ENCODE data around the gene ULK4.

DNA sequence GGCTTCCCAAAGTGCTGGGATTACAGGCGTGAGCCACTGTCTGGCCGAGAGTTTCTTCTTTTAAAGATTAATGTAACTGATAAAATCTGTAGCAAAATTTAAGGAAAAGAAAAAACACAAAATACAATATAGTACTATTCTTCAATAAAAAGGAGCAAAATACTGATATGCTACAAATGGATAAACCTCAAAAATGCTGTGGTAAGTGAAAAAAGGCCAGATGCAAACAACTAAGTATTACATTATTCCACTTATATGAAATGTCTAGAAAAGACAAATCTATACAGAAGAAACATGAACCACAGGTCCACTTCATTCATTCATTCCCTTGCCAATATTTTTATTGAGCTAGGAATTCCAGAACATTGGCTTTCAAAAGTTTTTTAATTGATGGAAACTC lies 463.1 kb downstream of the ULK4 start:
- TF ChIP-seq POLR2AphosphoS5 (IDR thresholded peaks at IDR 0.05; ENCODE audit: low read depth, low read length), result no peak
- TF ChIP-seq, protein P1, sequence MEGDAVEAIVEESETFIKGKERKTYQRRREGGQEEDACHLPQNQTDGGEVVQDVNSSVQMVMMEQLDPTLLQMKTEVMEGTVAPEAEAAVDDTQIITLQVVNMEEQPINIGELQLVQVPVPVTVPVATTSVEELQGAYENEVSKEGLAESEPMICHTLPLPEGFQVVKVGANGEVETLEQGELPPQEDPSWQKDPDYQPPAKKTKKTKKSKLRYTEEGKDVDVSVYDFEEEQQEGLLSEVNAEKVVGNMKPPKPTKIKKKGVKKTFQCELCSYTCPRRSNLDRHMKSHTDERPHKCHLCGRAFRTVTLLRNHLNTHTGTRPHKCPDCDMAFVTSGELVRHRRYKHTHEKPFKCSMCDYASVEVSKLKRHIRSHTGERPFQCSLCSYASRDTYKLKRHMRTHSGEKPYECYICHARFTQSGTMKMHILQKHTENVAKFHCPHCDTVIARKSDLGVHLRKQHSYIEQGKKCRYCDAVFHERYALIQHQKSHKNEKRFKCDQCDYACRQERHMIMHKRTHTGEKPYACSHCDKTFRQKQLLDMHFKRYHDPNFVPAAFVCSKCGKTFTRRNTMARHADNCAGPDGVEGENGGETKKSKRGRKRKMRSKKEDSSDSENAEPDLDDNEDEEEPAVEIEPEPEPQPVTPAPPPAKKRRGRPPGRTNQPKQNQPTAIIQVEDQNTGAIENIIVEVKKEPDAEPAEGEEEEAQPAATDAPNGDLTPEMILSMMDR (IDR thresholded peaks at IDR 0.05), result no peak
- TF ChIP-seq, protein P2, sequence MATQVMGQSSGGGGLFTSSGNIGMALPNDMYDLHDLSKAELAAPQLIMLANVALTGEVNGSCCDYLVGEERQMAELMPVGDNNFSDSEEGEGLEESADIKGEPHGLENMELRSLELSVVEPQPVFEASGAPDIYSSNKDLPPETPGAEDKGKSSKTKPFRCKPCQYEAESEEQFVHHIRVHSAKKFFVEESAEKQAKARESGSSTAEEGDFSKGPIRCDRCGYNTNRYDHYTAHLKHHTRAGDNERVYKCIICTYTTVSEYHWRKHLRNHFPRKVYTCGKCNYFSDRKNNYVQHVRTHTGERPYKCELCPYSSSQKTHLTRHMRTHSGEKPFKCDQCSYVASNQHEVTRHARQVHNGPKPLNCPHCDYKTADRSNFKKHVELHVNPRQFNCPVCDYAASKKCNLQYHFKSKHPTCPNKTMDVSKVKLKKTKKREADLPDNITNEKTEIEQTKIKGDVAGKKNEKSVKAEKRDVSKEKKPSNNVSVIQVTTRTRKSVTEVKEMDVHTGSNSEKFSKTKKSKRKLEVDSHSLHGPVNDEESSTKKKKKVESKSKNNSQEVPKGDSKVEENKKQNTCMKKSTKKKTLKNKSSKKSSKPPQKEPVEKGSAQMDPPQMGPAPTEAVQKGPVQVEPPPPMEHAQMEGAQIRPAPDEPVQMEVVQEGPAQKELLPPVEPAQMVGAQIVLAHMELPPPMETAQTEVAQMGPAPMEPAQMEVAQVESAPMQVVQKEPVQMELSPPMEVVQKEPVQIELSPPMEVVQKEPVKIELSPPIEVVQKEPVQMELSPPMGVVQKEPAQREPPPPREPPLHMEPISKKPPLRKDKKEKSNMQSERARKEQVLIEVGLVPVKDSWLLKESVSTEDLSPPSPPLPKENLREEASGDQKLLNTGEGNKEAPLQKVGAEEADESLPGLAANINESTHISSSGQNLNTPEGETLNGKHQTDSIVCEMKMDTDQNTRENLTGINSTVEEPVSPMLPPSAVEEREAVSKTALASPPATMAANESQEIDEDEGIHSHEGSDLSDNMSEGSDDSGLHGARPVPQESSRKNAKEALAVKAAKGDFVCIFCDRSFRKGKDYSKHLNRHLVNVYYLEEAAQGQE (IDR thresholded peaks at IDR 0.05; ENCODE audit: insufficient read depth in 1 of 2, low read depth in 2 of 2, low read length in 1 of 2), result no peak
